HUDEP-2 (cell line): ENCODE measurements around the gene SLC38A6.
A peak's percentile ranks its signal among the peaks of the same experiment; 100 is the strongest.
"Not testable (repeated sequence)": the region's sequence is repeated elsewhere in the genome, so short reads cannot be mapped to it uniquely, and the experiment has no call there.

Experiments used
- DNase-seq, 76 experiments: peaks; one replicate each; lab custom pipeline; 2025; ENCODE audit not compliant: unreplicated experiment in 76 of 76; lab: John Stamatoyannopoulos, UW

SLC38A6 gene

DNA sequence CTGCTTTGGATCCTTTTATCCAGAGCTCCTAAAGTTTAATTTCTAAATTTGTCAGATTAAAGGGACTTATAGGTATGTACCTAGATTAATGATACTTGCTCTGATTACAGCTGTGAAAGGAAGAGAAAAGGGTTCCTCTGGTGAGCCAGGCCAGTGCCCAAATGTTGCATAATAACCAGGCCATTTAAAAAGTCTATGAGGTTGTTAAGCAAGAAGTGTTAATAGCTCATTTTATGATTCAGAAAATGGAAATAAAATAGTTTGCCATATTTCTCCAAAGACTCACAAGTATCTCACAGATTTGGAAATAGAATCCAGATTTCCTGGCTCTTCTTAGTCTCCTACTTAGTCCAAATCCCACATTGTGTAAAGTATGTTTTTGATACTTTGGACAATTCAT is 67.6 kb downstream of the SLC38A6 start:
- DNase-seq, result no peak

DNA sequence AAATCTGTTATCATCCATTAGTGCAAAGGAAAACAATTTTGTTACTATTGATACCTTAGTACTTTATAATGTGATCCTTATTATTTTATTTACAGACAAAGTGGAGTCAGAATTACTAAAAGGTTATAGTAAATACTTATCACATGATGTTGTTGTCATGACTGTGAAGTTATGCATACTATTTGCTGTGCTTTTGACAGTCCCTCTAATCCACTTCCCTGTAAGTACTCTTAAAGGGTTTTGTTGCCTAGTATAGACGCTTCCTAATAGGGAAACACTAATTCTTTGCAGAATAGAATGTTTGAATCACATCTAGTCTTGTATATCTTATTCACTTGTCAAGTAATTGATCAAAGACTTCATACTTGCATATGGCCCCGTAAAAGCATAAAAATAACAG is 69.4 kb downstream of the SLC38A6 start:
- DNase-seq, result no peak

DNA sequence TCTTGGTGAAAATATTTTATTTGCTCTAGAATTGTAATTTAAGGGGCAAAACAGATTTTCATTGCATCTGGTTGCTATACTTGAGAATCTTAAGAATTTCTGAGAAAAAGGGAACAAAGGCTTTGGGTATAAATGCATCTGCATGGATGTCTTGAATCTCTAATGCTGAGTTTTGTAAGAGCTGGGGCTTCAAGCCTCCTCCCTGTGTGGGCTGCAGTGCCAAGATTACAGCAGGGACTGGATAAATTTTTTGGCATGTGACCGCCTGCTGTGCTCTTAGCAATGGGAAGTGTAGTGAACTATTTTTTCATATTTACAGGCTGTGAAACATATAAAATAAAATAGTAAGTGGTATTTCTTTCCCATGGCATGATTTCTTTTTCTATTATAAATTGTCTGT is 70.0 kb downstream of the SLC38A6 start:
- DNase-seq, result peak in 34 of 76 experiments; percentile 1 to 57 (median 14)

GRCh38 chr14:61051621-61052020 is 70.6 kb downstream of the SLC38A6 start:
- no peak for DNase-seq

DNA sequence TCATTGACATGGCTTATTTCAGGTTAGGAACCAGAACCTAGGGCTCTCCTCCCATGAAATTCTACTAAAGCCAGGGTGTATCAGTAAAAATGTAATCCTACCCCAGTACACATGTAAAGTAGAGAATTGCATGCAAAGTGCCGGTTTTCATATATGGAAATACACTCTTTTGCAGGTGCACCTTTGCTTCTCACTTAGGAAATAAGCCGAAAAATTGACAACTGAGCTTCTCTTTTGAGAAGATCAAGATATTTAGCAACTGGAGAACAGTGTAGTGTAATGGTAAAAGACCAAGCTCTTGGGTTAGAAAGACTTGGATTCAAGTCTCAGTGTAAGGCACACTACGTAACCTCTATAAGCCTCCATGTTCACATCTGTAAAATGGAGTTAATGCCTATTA is 82.4 kb downstream of the SLC38A6 start:
- no peak for DNase-seq

DNA sequence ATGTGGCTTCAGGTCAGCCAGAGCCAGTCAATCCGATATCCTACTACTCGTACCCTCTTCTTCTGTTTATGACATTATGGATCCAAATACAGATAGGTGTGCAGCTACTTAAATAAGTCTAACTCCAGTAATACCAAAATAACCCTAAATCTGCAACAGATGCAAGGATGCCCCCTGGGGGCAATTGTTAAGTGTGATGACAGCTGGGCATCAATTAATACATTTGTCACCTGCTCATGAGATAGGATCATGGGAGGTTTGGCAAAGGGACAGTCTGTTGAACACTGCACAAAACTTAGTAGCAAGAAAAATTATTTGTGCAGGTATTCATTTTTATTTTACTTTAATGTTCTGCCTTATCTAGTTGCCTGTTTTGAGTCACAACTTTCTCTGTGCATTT is 83.2 kb downstream of the SLC38A6 start:
- peak in 2 of 76 experiments; percentile 8 to 9 for DNase-seq

GRCh38 chr14:61064856-61065255 is 83.8 kb downstream of the SLC38A6 start:
- DNase-seq, result no peak

- no peak for DNase-seq
Measured at GRCh38 chr14:61065656-61066055, 84.6 kb downstream of the SLC38A6 start.

GRCh38 chr14:61072442-61072841 is 91.4 kb downstream of the SLC38A6 start:
- DNase-seq, result not testable (repeated sequence)

DNA sequence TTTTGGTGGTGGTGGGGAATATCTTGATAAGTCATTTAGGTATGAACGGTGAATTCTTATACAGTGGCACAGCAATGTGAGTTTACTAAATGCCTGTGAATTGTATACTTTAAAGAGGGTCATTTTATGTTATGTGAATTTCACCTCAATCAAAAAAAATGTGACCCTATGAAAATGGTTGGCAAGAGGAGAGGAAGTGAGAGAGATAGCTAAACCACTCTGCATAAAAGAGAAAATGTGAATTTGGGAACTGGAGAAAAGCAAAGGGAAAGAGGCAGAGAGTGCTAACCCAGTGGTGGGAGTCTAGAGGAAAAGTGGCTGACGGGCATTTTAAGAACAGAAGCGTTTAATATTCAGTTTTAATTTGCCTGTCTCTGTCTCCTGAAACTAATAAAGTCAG is 93.8 kb downstream of the SLC38A6 start:
- no peak for DNase-seq

DNA sequence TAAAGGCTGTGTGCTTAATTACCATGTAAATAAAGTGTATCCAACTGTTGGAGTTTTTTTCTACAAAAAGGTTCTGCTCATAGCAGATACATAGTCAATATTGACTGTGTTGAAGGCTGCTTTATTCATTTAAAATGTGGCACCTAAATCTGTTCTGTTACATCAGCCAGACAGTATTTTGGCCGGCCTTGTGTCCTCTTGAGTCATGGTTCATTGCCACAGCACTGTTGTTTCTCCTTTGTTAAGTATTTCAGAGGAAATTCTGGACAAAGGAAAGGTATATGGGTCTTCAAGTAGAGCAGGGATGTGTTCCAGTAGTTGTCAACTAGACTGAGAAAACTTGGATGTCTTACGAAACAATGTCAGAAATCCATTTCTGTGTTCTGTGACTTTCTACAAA is 95.5 kb downstream of the SLC38A6 start:
- DNase-seq, result no peak

DNA sequence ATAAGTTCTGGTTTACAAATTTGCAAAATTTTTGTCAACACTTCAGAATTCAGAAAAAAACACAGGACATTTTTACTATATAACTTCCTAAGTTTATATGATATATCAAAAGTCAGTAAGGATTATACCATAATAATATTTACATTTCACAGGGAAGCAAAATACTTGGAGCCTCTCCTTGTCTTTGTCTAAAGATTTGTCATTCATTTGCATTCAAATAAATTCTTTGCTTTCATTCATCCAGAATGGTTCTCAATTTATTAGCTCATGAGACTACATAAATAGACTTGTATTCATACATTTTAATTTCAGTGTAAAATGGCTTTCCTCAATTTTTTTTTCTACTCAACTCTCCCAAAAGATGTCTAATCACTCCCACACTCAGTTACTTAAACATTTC is 96.4 kb downstream of the SLC38A6 start:
- DNase-seq, result no peak

- DNase-seq, result no peak
Measured at GRCh38 chr14:61077951-61078720, 97.1 kb downstream of the SLC38A6 start.

DNA sequence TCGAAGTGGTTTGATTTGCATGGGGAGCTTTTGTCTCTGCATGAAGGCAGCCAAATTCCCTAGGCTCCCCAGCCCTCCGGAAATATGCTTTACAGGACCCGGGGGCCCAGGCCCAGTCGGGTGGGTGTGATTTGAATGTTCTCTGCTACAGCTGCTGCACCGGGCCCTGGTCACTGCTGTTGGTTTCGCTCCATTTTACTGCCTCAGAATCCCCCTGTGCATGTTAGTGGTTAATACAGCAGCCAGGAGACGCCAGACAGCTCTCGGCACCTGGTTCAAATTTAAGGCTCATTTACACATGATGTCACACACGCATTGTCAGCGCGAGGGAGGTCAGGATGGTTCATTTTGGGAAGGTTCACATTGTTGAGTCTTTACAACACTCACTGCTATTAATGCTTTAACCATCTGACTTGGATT is 99.6 kb downstream of the SLC38A6 start:
- DNase-seq, result no peak

DNA sequence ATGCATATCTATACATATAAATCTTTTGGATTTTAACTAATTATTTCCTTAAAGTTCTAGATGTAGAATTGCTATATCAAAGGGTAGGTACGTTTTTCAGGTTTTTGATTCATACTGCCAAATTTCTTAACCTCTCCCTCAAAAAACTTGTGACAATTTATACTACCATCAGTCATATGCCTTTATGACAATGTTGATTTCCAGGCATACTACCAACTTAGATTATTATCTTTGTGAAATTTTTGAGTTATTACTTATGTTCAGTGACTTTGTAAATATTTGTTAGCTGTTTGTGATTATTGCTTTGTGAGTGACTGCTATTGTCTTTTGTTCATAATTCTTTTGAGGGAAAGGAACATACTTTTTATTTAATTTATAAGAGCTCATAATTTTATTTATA is 107.0 kb downstream of the SLC38A6 start:
- DNase-seq, result no peak

GRCh38 chr14:61089126-61089750 is 108.2 kb downstream of the SLC38A6 start:
- DNase-seq, result no peak

- no peak for DNase-seq
Measured at GRCh38 chr14:61090432-61091216, 109.6 kb downstream of the SLC38A6 start.

- no peak for DNase-seq
Measured at GRCh38 chr14:61091657-61092273, 110.7 kb downstream of the SLC38A6 start.

DNA sequence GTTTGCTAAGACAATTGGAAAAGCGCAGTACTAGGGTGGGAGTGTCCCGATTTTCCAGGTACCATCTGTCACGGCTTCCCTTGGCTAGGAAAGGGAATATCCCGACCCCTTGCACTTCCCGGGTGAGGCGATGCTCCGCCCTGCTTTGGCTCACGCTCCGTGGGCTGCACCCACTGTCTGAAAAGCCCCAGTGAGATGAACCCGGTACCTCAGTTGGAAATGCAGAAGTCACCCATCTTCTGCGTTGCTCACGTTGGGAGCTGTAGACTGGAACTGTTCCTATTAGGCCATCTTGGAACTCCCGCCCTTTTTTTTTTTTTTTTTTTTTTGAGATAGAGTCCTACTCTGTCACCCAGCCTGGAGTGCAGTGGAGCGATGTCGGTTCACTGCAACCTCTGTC is 117.1 kb downstream of the SLC38A6 start:
- DNase-seq, result not testable (repeated sequence)

DNA sequence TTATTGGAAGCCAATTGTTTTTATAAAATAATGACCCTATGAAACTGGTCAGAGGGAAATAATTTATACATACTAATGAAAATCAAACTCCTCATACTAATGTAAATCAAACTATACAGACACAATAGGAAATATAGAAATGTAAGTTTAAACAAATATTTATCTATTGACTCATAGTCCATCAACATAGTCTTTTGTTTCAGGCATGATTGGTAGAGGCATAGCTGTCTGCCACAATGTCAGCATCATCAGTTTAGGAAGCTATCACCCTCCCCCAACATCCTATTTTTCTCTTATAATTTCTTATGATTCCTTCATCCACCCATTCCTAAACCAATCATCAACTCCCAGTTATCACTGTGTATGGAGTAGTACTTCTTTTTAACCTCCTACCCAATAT is 117.7 kb downstream of the SLC38A6 start:
- no peak for DNase-seq

DNA sequence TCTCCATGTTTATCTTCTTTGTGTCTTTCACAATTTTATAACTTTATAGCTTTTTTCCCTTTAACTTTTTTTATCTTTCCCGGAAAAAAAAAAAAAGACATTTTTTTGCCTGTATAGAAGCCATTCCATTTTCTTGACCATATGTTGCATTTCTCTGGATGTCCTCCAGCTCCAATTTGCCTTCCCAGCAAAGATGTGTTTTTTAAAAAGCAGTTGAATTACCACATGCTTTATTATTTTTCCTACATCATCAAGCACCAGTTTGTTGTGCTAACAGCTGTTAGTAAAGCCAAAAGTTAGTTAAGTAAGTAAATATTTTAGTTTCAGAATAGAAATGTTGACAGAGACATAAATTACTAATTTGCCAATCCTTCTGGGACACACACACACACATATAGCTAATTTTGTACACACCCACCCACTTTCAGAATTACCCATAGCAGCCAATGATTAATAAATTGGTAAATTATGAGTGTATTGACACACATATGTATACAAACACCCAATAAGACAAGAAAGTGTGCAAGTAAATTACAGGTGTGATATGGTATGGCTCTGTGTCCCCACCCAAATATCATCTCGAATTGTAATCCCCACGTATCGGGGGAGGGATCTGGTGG is 118.3 kb downstream of the SLC38A6 start:
- DNase-seq, result no peak
